PC-9 (cell line): ENCODE data around the gene CLEC7A.

ENCODE experiments used
- CTCF ChIP-seq: fragments of 200-600 bp; sonication (generic); conservative IDR thresholded peaks from 2 replicates; pipeline ENCODE4 v1.6.1; 2017; ENCODE audit warnings: mixed run types, antibody characterized with exemption, mild to moderate bottlenecking, moderate library complexity
- EZH2 ChIP-seq: fragments of 200-600 bp; sonication (generic); IDR thresholded peaks from 2 replicates; pipeline ENCODE4 v1.8.0; 2017; ENCODE audit warnings: antibody characterized with exemption, low read depth

DNA sequence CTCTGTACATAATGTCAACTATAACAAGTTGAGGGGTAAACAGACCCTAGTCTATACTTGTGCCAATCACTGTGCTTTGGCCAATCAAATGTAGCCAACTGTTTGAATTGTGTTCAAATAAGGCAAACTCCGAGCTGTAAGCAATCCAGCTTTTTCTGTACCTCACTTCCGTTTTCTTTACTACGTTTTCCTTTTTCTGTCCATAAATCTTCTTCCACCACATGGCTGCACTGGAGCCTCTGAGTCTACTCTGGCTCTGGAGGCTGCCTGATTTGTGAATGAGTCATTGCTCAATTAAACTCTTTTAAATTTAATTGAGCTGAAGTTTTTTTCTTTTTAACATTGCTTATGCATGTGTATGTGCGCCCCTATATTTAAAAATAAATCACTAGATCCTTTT, 60.9 kb downstream of the CLEC7A start:
- TF ChIP-seq CTCF, result no peak
- TF ChIP-seq EZH2, result no peak
